ENCODE measurements around the gene KRTAP10-12. TPM values are rescaled to one million over a fixed set of nuclear protein-coding genes. Genes with fewer than 3 reads are reported as not detected.

KRTAP10-12 gene
- total and polyA plus RNA-seq, 4 donors = not detected

GRCh38 chr21:44713846-44714245 is 16.9 kb downstream of the KRTAP10-12 start:
- Histone ChIP-seq H3K27me3 (ENCODE audit: control insufficient read depth in 3 of 3, insufficient read depth in 3 of 3, low read length in 2 of 3) (peaks cover 17 to 73% (median 51%) of the 10 kb centered on the region in 3 donors), H3K36me3 (ENCODE audit: control insufficient read depth in 4 of 4, insufficient read depth in 4 of 4, low read length in 4 of 4) (no peaks in the 10 kb centered on the region), H3K4me1 (ENCODE audit: control insufficient read depth in 5 of 5, insufficient read depth in 5 of 5, low read length in 5 of 5) (peaks cover 0 to 30% (median 4%) of the 10 kb centered on the region in 5 donors), H3K9ac (ENCODE audit: insufficient read depth in 1 of 2, low read length in 2 of 2) (no peak overlapping the region), H3K9me3 (ENCODE audit: control insufficient read depth in 4 of 4, insufficient read depth in 3 of 4, low read length in 3 of 4) (peaks cover 0 to 6% (median 0%) of the 10 kb centered on the region in 4 donors), H3K4me3 (no peak overlapping the region), H3K27ac (ENCODE audit: low read depth in 1 of 2, low read length in 1 of 2) (no peak overlapping the region)
- no peak for TF ChIP-seq CTCF (IDR thresholded peaks at IDR 0.05; ENCODE audit: control extremely low read depth, extremely low read depth)
- ATAC-seq (ENCODE audit: insufficient read depth, low FRiP score) (no peak), DNase-seq (peak in 1 of 3 donors; percentile 6)
- 85 to 87% methylated on average over 10 of the region's 10 CpGs for WGBS, 2 donors

GRCh38 chr21:44714905-44715304 is 17.9 kb downstream of the KRTAP10-12 start:
- ATAC-seq (ENCODE audit: insufficient read depth, low FRiP score) (no peak), DNase-seq (no peak)
- H3K27ac ChIP-seq (ENCODE audit: low read depth in 1 of 2, low read length in 1 of 2) = no peak overlapping the region
- H3K4me1 ChIP-seq (ENCODE audit: control insufficient read depth in 5 of 5, insufficient read depth in 5 of 5, low read length in 5 of 5) = peaks cover 0 to 23% (median 0%) of the 10 kb centered on the region in 5 donors
- no peaks in the 10 kb centered on the region for H3K36me3 ChIP-seq (ENCODE audit: control insufficient read depth in 4 of 4, insufficient read depth in 4 of 4, low read length in 4 of 4)
- WGBS, 2 donors = 14 to 29% methylated on average over 8 of the region's 8 CpGs
- H3K4me3 ChIP-seq = no peak overlapping the region
- H3K9me3 ChIP-seq (ENCODE audit: control insufficient read depth in 4 of 4, insufficient read depth in 3 of 4, low read length in 3 of 4) = peaks cover 0 to 3% (median 0%) of the 10 kb centered on the region in 4 donors
- TF ChIP-seq CTCF (IDR thresholded peaks at IDR 0.05; ENCODE audit: control extremely low read depth, extremely low read depth) = no peak
- H3K9ac ChIP-seq (ENCODE audit: insufficient read depth in 1 of 2, low read length in 2 of 2) = no peak overlapping the region
- peaks cover 11 to 63% (median 41%) of the 10 kb centered on the region in 3 donors for H3K27me3 ChIP-seq (ENCODE audit: control insufficient read depth in 3 of 3, insufficient read depth in 3 of 3, low read length in 2 of 3)

GRCh38 chr21:44716984-44717383 is 20.0 kb downstream of the KRTAP10-12 start:
- no peak overlapping the region for H3K27ac ChIP-seq (ENCODE audit: low read depth in 1 of 2, low read length in 1 of 2)
- H3K27me3 ChIP-seq (ENCODE audit: control insufficient read depth in 3 of 3, insufficient read depth in 3 of 3, low read length in 2 of 3) = peaks cover 0 to 44% (median 32%) of the 10 kb centered on the region in 3 donors
- no peaks in the 10 kb centered on the region for H3K36me3 ChIP-seq (ENCODE audit: control insufficient read depth in 4 of 4, insufficient read depth in 4 of 4, low read length in 4 of 4)
- no peak for ATAC-seq (ENCODE audit: insufficient read depth, low FRiP score)
- DNase-seq = no peak
- no peak for TF ChIP-seq CTCF (IDR thresholded peaks at IDR 0.05; ENCODE audit: control extremely low read depth, extremely low read depth)
- H3K9ac ChIP-seq (ENCODE audit: insufficient read depth in 1 of 2, low read length in 2 of 2) = no peak overlapping the region
- H3K4me1 ChIP-seq (ENCODE audit: control insufficient read depth in 5 of 5, insufficient read depth in 5 of 5, low read length in 5 of 5) = peaks cover 0 to 13% (median 0%) of the 10 kb centered on the region in 5 donors
- peaks cover 0 to 3% (median 0%) of the 10 kb centered on the region in 4 donors for H3K9me3 ChIP-seq (ENCODE audit: control insufficient read depth in 4 of 4, insufficient read depth in 3 of 4, low read length in 3 of 4)
- no peak overlapping the region for H3K4me3 ChIP-seq

- no peak for TF ChIP-seq CTCF (IDR thresholded peaks at IDR 0.05; ENCODE audit: control extremely low read depth, extremely low read depth)
- Histone ChIP-seq H3K27ac (ENCODE audit: low read depth in 1 of 2, low read length in 1 of 2) (no peak overlapping the region), H3K9ac (ENCODE audit: insufficient read depth in 1 of 2, low read length in 2 of 2) (no peak overlapping the region), H3K9me3 (ENCODE audit: control insufficient read depth in 4 of 4, insufficient read depth in 3 of 4, low read length in 3 of 4) (peaks cover 0 to 4% (median 0%) of the 10 kb centered on the region in 4 donors), H3K27me3 (ENCODE audit: control insufficient read depth in 3 of 3, insufficient read depth in 3 of 3, low read length in 2 of 3) (peaks cover 0 to 39% (median 30%) of the 10 kb centered on the region in 3 donors), H3K4me3 (no peak overlapping the region), H3K36me3 (ENCODE audit: control insufficient read depth in 4 of 4, insufficient read depth in 4 of 4, low read length in 4 of 4) (no peaks in the 10 kb centered on the region), H3K4me1 (ENCODE audit: control insufficient read depth in 5 of 5, insufficient read depth in 5 of 5, low read length in 5 of 5) (peaks cover 0 to 4% (median 0%) of the 10 kb centered on the region in 5 donors)
- ATAC-seq (ENCODE audit: insufficient read depth, low FRiP score) (no peak), DNase-seq (no peak)
- WGBS, 2 donors = 50 to 53% methylated on average over 2 of the region's 2 CpGs
Observed at GRCh38 chr21:44718093-44718492, 21.1 kb downstream of the KRTAP10-12 start.

Measured in lung (tissue), 12 donors.